ENCODE results near the gene TTC34.
"Not testable (repeated sequence)": the region's sequence is repeated elsewhere in the genome, so short reads cannot be mapped to it uniquely, and the experiment has no call there.

Gene TTC34

GRCh38 chr1:2757519-2757918, 44.0 kb downstream of the TTC34 start:
- not testable (repeated sequence) for DNase-seq (ENCODE audit: low read depth)

DNA sequence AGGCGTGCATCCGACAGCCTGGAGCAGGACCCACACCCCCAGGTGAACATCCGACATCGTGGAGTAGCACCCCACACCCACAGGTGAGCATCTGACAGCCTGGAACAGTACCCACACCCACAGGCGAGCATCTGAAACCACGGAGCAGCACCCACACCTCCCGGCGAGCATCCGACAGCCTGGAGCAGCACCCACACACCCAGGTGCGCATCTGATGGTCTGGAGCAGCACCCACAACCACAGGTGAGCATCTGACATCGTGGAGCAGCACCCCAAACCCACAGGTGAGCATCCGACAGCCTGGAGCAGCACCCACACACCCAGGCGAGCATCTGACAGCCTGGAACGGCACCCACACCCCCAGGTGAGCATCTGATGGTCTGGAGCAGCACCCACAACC, 46.1 kb downstream of the TTC34 start:
- DNase-seq (ENCODE audit: low read depth), result not testable (repeated sequence)

DNA sequence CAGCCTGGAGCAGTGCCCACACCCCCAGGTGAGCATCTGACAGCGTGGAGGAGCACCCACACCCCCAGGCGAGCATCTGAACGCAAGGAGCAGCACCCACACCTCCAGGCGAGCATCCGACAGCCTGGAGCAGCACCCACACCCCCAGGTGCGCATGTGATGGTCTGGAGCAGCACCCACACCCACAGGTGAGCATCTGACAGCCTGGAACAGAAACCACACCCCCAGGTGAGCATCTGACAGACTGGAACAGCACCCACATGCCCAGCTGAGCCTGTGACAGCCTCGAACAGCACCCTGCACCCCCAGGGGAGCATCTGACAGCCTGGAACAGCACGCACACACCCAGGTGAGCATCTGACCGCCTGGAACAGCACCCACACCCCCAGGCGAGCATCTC, 46.9 kb downstream of the TTC34 start:
- DNase-seq (ENCODE audit: low read depth), result not testable (repeated sequence)

GRCh38 chr1:2752503-2752902, 49.0 kb downstream of the TTC34 start:
- not testable (repeated sequence) for DNase-seq (ENCODE audit: low read depth)

DNA sequence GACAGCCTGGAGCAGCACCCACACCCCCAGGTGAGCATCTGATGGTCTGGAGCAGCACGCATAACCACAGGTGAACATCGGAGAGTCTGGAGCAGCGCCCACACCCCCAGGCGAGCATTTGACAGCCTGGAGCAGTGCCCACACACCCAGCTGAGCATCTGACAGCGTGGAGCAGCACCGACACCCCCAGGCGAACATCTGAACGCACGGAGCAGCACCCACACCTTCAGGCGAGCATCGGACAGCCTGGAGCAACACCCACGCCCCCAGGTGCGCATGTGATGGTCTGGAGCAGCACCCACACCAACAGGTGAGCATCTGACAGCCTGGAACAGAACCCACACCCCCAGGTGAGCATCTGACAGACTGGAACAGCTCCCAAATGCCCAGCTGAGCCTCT, 49.6 kb downstream of the TTC34 start:
- not testable (repeated sequence) for DNase-seq (ENCODE audit: low read depth)

DNA sequence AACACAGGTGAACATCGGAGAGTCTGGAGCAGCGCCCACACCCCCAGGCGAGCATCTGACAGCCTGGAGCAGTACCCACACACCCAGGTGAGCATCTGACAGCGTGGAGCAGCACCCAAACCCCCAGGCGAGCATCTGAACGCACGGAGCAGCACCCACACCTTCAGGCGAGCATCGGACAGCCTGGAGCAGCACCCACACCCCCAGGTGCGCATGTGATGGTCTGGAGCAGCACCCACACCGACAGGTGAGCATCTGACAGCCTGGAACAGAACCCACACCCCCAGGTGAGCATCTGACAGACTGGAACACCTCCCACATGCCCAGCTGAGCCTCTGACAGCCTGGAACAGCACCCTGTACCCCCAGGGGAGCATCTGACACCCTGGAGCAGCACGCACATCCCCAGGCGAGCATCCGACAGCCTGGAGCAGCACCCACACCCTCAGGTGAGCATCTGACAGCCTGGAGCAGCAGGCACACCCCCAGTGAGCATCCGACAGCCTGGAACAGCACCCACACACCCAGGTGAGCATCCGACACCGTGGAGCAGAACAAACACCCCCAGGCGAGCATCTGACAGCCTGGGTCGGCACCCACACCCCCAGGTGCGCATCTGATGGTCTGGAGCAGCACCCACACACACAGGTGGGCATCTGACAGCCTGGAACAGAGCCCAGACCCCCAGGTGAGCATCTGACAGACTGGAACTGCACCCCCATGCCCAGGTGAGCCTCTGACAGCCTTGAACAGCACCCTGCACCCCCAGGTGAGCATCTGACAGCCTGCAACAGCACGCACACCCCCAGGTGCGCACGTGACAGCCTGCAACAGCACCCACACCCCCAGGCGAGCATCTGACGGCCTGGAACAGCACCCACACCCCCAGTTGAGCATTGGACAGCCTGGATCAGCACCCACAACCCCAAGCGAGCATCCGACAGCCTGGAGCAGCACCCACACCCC, 50.4 kb downstream of the TTC34 start:
- DNase-seq (ENCODE audit: low read depth), result not testable (repeated sequence)

- not testable (repeated sequence) for DNase-seq (ENCODE audit: low read depth)
These were observed 51.3 kb downstream of the TTC34 start for GRCh38 chr1:2750041-2750680.

DNA sequence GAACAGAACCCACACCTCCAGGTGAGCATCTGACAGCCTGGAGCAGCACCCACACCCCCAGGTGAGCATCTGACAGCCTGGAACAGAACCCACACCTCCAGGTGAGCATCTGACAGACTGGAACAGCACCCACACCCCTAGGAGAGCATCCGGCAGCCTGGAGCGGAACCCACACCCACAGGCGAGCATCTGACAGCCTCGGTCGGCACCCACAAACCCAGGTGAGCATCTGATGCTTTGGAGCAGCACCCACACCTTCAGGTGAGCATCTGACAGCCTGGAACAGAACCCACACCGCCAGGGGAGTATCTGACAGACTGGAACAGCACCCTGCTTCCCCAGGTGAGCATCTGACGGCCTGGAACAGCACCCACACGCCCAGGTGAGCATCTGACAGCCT, 52.9 kb downstream of the TTC34 start:
- DNase-seq (ENCODE audit: low read depth), result not testable (repeated sequence)

DNA sequence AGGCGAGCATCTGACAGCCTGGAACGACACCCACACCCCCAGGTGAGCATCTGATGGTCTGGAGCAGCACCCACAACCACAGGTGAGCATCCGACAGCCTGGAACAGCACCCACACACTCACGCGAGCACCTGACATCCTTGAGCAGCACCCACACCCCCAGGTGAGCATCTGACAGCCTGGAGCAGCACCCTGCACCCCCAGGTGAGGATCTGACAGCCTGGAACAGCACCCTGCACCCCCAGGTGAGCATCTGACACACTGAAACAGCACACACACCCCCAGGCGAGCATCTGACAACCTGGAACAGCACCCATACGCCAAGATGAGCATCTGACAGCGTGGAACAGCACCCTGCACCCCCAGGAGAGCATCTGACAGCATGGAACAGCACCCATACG, 106.7 kb downstream of the TTC34 start:
- not testable (repeated sequence) for DNase-seq (ENCODE audit: low read depth)

DNA sequence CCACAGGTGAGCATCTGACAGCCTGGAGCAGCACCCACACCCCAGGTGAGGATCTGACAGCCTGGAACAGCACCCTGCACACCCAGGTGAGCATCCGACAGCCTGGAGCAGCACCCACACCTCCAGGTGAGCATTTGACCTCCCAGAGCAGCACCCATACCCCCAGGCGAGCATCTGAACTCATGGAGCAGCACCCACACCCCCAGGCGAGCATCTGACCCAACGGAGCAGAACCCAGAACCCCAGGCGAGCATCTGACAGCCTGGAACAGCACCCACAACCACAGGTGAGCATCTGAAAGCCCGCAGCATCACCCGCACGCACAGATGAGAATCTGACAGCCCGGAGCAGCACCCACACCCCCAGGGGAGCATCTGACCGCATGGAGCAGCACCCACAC, 111.3 kb downstream of the TTC34 start:
- not testable (repeated sequence) for DNase-seq (ENCODE audit: low read depth)

GRCh38 chr1:2688336-2688665, 113.2 kb downstream of the TTC34 start:
- DNase-seq (ENCODE audit: low read depth), result not testable (repeated sequence)

DNA sequence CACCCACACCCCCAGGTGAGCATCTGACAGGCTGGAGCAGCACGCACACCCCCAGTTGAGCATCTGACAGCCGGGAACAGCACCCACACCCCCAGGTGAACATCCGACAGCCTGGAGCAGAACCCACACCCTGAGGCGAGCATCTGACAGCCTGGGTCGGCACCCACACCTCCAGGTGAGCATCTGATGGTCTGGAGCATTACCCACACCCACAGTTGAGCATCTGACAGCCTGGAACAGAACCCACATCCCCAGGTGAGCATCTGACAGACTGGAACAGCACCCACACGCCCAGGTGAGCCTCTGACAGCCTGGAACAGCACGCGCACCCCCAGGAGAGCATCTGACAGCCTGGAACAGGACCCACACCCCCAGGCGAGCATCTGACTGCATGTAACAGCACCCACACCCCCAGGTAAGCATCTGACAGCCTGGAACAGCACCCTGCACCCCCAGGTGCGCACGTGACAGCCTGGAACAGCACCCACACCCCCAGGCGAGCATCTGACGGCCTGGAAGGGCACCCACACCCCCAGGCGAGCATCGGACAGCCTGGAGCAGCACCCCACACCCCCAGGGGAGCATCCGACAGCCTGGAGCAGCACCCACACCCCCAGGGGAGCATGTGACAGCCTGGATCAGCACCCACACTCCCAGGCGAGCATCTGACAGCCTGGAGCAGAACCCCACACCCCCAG, 113.7 kb downstream of the TTC34 start:
- not testable (repeated sequence) for DNase-seq (ENCODE audit: low read depth)

GRCh38 chr1:2687174-2687591, 114.3 kb downstream of the TTC34 start:
- DNase-seq (ENCODE audit: low read depth), result not testable (repeated sequence)

DNA sequence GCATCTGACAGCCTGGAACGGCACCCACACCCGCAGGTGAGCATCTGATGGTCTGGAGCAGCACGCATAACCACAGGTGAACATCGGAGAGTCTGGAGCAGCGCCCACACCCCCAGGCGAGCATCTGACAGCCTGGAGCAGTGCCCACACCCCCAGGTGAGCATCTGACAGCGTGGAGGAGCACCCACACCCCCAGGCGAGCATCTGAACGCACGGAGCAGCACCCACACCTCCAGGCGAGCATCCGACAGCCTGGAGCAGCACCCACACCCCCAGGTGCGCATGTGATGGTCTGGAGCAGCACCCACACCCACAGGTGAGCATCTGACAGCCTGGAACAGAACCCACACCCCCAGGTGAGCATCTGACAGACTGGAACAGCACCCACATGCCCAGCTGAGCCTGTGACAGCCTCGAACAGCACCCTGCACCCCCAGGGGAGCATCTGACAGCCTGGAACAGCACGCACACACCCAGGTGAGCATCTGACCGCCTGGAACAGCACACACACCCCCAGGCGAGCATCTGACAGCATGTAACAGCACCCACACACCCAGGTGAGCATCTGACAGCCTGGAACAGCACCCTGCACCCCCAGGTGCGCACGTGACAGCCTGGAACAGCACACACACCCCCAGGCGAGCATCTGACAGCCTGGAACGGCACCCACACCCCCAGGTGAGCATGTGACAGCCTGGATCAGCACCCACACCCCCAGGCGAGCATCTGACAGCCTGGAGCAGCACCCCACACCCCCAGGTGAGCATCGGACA, 115.2 kb downstream of the TTC34 start:
- DNase-seq (ENCODE audit: low read depth), result not testable (repeated sequence)

DNA sequence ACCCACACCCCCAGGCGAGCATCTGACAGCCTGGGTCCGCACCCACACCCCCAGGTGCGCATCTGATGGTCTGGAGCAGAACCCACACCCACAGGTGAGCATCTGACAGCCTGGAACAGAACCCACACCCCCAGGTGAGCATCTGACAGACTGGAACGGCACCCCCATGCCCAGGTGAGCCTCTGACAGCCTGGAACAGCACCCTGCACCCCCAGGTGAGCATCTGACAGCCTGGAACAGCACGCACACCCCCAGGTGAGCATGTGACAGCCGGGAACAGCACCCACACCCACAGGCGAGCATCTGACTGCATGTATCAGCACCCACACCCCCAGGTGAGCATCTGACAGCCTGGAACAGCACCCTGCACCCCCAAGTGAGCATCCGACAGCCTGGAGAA, 115.8 kb downstream of the TTC34 start:
- not testable (repeated sequence) for DNase-seq (ENCODE audit: low read depth)

DNA sequence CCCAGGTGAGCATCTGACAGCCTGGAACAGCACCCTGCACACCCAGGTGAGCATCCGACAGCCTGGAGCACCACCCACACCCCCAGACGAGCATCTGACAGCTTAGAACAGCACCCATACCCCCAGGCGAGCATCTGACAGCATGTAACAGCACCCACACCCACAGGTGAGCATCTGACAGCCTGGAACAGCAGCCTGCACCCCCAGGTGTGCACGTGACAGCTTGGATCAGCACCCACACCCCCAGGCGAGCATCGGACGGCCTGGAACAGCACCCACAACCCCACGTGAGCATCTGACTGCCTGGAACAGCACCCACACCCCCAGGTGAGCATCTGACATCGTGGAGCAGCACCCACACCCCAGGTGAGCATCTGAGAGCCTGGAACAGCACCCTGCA, 116.6 kb downstream of the TTC34 start:
- DNase-seq (ENCODE audit: low read depth), result not testable (repeated sequence)

GRCh38 chr1:2684000-2684399, 117.5 kb downstream of the TTC34 start:
- not testable (repeated sequence) for DNase-seq (ENCODE audit: low read depth)

- not testable (repeated sequence) for DNase-seq (ENCODE audit: low read depth)
These were observed 118.2 kb downstream of the TTC34 start for GRCh38 chr1:2683321-2683741.

- DNase-seq (ENCODE audit: low read depth), result not testable (repeated sequence)
These were observed 118.6 kb downstream of the TTC34 start for GRCh38 chr1:2682879-2683278.

DNA sequence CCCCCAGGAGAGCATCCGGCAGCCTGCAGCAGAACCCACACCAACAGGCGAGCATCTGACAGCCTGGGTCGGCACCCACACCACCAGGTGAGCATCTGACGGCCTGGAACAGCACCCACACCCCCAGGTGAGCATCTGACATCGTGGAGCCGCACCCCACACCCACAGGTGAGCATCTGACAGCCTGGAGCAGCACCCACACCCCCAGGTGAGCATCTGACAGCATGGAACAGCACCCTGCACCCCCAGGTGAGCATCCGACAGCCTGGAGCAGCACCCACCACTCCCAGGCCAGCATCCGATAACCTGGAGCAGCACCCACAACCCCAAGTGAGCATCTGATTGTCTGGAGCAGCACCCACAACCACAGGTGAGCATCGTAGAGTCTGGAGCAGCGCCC, 124.8 kb downstream of the TTC34 start:
- not testable (repeated sequence) for DNase-seq (ENCODE audit: low read depth)

GRCh38 chr1:2671656-2672055, 129.8 kb downstream of the TTC34 start:
- not testable (repeated sequence) for DNase-seq (ENCODE audit: low read depth)

DNA sequence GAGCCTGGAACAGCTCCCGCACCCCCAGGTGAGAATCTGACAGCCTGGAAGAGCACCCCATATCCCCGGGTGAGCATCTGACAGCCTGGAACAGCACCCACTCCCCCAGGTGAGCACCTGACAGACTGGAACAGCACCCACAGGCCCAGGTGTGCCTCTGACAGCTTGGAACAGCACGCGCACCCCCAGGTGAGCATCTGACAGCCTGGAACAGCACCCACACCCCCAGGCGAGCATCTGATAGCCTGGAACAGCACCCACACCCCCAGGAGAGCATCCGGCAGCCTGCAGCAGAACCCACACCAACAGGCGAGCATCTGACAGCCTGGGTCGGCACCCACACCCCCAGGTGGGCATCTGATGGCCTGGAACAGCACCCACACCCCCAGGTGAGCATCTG, 141.7 kb downstream of the TTC34 start:
- not testable (repeated sequence) for DNase-seq (ENCODE audit: low read depth)
